Thoracic aorta (tissue), 2 donors: Measurements from ENCODE around the gene ZFYVE28. TPM values are rescaled to one million over a fixed set of nuclear protein-coding genes. Genes with fewer than 3 reads are reported as not detected.

Experiments
- ATAC-seq: fragments of 150-250 bp; one replicate; pipeline ENCODE4 v1.8.0; 2017; ENCODE audit warnings: low read depth; ENCODE audit not compliant: insufficient number of reproducible peaks, low FRiP score
- DNase-seq: peaks from one replicate; pipeline ENCODE4 v3.0.0-alpha.2; 2020; ENCODE audit warnings: low spot score
- H3K27ac ChIP-seq, 2 donors: fragments of 200-600 bp; sonication (generic); 1 replicate in 1 of 2; 2 replicates in 1 of 2; pipeline ENCODE4 v1.5.1; 2016; ENCODE audit warnings: mild to moderate bottlenecking in 2 of 2, moderate library complexity in 2 of 2
- H3K27me3 ChIP-seq: fragments of 200-600 bp; sonication (generic); replicated peaks from 2 replicates; pipeline ENCODE4 v1.6.0; 2016; ENCODE audit warnings: mild to moderate bottlenecking; ENCODE audit not compliant: insufficient read depth
- H3K36me3 ChIP-seq: fragments of 200-600 bp; sonication (generic); one replicate; pipeline ENCODE4 v1.5.1; 2016
- H3K4me1 ChIP-seq, 2 donors: fragments of 200-600 bp; sonication (generic); 1 replicate in 1 of 2; 2 replicates in 1 of 2; pipeline versions ENCODE4 v1.5.1 to v1.6.0; 2016; ENCODE audit warnings: low read depth in 2 of 2, mild to moderate bottlenecking in 1 of 2; ENCODE audit not compliant: control insufficient read depth in 1 of 2
- H3K4me3 ChIP-seq: fragments of 200-600 bp; sonication (generic); 2 replicates; pipeline ENCODE4 v1.5.1; 2016; ENCODE audit warnings: mild to moderate bottlenecking
- H3K9me3 ChIP-seq: fragments of 200-600 bp; sonication (generic); 2 replicates; pipeline ENCODE4 v1.5.1; 2016
- total RNA-seq, 2 donors: library from RNA; depleted of rRNA; stranded (reverse); fragments of >200 nt; gene quantifications; one replicate each; pipeline versions ENCODE4 v1.1.0 to v1.2.3, GENCODE V29; 2016
- TF ChIP-seq, protein P1 (sequence below): fragments of 200-600 bp; sonication (generic); IDR thresholded peaks from one replicate; pipeline ENCODE4 v1.5.1; 2019; ENCODE audit warnings: antibody characterized with exemption

ZFYVE28 gene
- total RNA-seq, 2 donors from 2014 or later = 11.5 to 20.2 TPM

GRCh38 chr4:2438822-2439718, 20.6 kb upstream of the ZFYVE28 start:
- no peak for DNase-seq
- Histone ChIP-seq H3K4me1 (no peaks in the 10 kb centered on the region), H3K27ac (no peak overlapping the region), H3K9me3 (no peaks in the 10 kb centered on the region), H3K4me3 (no peak overlapping the region), H3K27me3 (no peaks in the 10 kb centered on the region), H3K36me3 (no peaks in the 10 kb centered on the region)
- no peak for ATAC-seq
- TF ChIP-seq, protein P1, sequence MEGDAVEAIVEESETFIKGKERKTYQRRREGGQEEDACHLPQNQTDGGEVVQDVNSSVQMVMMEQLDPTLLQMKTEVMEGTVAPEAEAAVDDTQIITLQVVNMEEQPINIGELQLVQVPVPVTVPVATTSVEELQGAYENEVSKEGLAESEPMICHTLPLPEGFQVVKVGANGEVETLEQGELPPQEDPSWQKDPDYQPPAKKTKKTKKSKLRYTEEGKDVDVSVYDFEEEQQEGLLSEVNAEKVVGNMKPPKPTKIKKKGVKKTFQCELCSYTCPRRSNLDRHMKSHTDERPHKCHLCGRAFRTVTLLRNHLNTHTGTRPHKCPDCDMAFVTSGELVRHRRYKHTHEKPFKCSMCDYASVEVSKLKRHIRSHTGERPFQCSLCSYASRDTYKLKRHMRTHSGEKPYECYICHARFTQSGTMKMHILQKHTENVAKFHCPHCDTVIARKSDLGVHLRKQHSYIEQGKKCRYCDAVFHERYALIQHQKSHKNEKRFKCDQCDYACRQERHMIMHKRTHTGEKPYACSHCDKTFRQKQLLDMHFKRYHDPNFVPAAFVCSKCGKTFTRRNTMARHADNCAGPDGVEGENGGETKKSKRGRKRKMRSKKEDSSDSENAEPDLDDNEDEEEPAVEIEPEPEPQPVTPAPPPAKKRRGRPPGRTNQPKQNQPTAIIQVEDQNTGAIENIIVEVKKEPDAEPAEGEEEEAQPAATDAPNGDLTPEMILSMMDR = no peak

GRCh38 chr4:2437475-2438215, 19.2 kb upstream of the ZFYVE28 start:
- TF ChIP-seq, protein P1 = no peak

GRCh38 chr4:2436761-2437474, 18.5 kb upstream of the ZFYVE28 start:
- Histone ChIP-seq H3K4me3 (no peak overlapping the region), H3K4me1 (no peaks in the 10 kb centered on the region), H3K36me3 (no peaks in the 10 kb centered on the region), H3K9me3 (no peaks in the 10 kb centered on the region), H3K27ac (no peak overlapping the region), H3K27me3 (no peaks in the 10 kb centered on the region)
- ATAC-seq (no peak), DNase-seq (no peak)
- TF ChIP-seq, protein P1 = no peak

More at GRCh38 chr4:2437475-2438215, 19.2 kb upstream of the ZFYVE28 start:
- no peak overlapping the region for H3K4me3 ChIP-seq
- H3K36me3 ChIP-seq = no peaks in the 10 kb centered on the region
- H3K27me3 ChIP-seq = no peaks in the 10 kb centered on the region
- H3K4me1 ChIP-seq = no peaks in the 10 kb centered on the region
- DNase-seq (no peak), ATAC-seq (no peak)
- H3K27ac ChIP-seq = no peak overlapping the region
- H3K9me3 ChIP-seq = no peaks in the 10 kb centered on the region

DNA sequence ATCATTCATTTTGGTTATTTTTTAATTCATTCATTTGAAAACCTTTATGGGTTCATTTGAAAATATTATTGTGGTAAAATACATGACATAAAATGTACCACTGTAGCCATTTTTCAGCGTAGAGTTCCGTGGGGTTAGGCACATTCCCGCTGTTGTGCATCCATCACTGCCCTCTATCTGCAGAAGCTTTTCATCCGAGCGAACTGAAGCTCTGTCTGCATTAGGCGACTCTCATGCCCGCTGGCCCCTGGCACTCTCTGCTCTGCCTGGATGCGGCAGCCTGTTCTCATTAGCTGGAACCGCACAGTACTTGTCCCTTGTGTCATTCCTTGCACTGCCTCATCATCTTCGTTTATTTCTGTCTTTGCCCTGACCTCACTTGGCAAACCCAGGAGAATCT, 17.9 kb upstream of the ZFYVE28 start:
- TF ChIP-seq, protein P1 = no peak
- no peak overlapping the region for H3K27ac ChIP-seq
- no peaks in the 10 kb centered on the region for H3K9me3 ChIP-seq
- no peak for DNase-seq
- H3K27me3 ChIP-seq = no peaks in the 10 kb centered on the region
- no peak overlapping the region for H3K4me3 ChIP-seq
- H3K4me1 ChIP-seq = no peaks in the 10 kb centered on the region
- no peak for ATAC-seq
- H3K36me3 ChIP-seq = no peaks in the 10 kb centered on the region

DNA sequence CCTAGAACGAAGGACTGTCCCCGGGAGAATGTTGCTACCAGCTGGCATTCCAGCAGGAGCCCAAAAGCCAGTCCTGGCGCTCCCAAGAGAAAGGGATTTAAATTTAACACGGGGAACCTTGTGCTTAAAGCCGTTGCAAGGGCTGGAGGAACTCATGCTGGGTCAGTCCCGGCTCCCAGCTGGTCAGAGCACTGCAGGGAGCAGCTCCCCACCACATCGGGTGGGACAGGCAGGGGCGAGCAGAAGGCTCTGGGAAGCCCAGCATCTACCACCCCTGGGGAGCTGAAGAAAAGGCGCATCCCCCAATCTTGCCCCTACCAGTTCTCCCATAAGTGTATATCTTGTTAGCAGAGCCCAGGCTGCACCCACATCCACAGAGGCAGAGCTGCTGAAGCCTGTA, 16.0 kb upstream of the ZFYVE28 start:
- no peak overlapping the region for H3K4me3 ChIP-seq
- TF ChIP-seq, protein P1 = no peak
- ATAC-seq (no peak), DNase-seq (no peak)
- H3K27me3 ChIP-seq = no peaks in the 10 kb centered on the region
- H3K27ac ChIP-seq = no peak overlapping the region
- no peaks in the 10 kb centered on the region for H3K9me3 ChIP-seq
- H3K36me3 ChIP-seq = no peaks in the 10 kb centered on the region
- H3K4me1 ChIP-seq = no peaks in the 10 kb centered on the region
